HG02943 (cell line): ENCODE measurements around the gene CEP192.
A peak's percentile ranks its signal among the peaks of the same experiment; 100 is the strongest.
"Not testable (repeated sequence)": the region's sequence is repeated elsewhere in the genome, so short reads cannot be mapped to it uniquely, and the experiment has no call there.

ENCODE experiments used
- ATAC-seq: cut with Tn5 transposase; IDR thresholded peaks from one replicate; pipeline ENCODE4 v1.9.1; 2021; ENCODE audit warnings: mild to moderate bottlenecking, low read depth, moderate library complexity; ENCODE audit not compliant: unreplicated experiment

Gene CEP192, protein sequence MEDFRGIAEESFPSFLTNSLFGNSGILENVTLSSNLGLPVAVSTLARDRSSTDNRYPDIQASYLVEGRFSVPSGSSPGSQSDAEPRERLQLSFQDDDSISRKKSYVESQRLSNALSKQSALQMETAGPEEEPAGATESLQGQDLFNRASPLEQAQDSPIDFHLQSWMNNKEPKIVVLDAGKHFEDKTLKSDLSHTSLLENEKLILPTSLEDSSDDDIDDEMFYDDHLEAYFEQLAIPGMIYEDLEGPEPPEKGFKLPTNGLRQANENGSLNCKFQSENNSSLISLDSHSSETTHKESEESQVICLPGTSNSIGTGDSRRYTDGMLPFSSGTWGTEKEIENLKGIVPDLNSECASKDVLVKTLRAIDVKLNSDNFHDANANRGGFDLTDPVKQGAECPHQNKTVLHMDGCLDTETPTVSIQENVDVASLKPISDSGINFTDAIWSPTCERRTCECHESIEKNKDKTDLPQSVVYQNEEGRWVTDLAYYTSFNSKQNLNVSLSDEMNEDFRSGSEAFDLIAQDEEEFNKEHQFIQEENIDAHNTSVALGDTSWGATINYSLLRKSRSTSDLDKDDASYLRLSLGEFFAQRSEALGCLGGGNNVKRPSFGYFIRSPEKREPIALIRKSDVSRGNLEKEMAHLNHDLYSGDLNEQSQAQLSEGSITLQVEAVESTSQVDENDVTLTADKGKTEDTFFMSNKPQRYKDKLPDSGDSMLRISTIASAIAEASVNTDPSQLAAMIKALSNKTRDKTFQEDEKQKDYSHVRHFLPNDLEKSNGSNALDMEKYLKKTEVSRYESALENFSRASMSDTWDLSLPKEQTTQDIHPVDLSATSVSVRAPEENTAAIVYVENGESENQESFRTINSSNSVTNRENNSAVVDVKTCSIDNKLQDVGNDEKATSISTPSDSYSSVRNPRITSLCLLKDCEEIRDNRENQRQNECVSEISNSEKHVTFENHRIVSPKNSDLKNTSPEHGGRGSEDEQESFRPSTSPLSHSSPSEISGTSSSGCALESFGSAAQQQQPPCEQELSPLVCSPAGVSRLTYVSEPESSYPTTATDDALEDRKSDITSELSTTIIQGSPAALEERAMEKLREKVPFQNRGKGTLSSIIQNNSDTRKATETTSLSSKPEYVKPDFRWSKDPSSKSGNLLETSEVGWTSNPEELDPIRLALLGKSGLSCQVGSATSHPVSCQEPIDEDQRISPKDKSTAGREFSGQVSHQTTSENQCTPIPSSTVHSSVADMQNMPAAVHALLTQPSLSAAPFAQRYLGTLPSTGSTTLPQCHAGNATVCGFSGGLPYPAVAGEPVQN (N-terminal part only)

DNA sequence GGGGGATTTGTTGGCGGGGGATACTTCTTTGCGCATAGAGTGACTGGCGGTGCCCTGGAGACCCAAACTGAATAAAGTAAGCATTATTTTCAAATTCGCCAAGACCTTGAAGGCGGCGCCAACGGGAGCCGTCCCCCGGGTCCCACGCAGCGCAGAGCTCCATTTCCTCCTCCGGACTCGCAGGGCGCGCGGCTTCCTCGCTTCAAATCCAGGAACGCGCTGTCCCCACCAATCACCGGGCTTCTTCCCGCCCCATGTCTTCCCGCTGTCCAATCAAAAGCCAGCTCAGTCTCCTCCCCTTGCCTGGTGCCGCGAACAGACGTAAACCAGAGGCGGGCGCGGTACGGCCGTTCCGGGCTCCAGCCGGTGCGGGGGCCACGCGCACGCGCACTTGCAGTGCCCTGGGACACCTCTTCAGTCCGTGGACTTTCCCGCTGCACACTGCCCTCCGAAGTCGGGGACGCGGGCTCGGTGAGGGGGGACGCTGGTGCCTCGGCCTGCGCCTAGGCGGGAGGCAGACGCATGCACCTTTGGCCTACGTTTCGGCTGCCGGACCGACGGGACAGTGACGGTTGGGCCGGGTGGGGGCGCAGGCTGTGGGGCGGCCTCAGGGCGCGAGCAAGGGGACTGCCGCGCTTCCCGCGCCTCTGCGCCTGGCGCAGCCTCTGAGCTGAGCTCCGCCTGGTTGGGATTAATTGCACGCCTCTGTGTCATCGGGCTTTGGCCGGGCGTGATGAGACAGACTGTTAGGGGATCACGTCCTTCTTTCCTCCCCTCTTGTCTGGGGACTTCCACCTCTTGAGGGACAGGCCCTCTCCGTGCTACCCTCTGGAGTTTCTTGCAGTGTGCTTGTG lies at the start of gene CEP192:
TSS of gene CEP192 (plus strand) at position 396 of the 854 bp plus-strand sequence. CDS start 8,063 bp downstream, outside the sequence.
- ATAC-seq = peak; percentile 88

DNA sequence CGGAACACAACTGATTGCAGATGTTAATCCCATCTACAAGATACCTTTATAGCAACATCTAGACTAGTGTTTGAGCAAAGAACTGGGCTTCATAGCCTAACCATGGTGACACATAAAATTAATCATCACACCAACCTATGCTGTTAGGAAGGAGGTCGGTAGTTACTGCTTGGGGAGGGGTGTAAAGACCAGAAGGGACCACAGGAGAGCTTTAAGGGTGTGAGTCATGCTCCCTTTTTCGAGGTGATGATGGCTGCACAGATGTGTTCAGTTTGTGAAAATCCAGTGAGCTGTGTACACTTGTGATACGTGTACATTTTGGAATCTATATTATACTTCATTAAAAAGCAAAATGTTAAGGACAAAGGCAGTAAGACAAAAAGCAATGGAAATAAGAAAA lies 47.9 kb upstream of the CEP192 start:
- no peak for ATAC-seq

DNA sequence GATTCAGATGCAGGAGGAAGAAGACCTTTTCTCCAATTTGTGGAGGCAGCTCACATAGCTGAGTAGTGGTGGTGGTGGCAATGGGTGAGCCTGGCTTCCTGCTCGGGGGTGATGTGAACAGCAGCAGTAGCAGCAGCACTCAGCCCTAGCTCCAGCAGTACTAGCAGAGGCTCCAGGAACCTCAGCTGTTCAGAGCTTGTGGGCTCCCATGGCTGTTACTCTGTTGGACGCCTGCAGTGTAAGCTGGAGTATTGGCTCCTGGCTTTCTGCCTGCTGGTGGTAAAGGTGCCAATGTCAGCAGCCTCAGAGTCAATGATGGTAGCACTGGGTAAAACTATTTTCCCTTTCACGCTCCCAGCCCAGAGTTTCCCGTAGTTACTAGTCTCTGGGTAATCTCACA lies 46.5 kb upstream of the CEP192 start:
- no peak for ATAC-seq

DNA sequence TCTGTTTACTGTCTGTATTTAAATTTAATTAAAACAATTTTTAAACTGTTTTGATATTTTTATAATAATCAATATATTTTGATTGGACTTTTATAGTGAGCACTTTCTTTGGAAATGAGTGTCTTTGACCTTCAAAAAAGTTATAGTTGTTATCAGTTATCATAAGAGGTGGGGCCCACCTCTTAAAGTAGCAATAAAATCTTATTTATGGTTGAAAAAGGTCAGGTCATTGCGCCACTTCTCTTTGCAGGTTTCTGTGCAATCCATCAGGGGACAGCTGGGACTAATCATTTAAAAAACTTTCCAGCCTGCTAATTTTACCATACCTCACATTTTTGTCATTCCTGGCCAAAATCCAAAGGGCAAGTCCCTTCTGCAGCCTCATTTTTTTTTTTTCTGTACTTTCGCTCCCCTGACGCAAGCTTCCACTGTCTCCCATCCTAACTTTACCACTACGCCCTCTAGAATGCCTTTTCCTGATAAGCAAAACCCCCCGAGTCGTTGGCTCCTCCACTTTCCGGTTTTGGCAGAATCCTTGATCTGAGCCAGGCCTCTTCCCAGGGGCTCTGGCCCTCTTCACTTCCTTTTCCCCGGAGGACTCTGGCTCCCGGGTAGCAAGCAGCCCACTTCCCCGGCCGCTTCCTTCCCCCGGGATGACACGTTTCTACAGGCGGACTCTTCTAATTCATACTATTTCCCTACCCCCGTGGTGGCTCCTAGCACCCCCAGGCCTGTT lies 44.4 kb upstream of the CEP192 start:
- ATAC-seq = no peak

DNA sequence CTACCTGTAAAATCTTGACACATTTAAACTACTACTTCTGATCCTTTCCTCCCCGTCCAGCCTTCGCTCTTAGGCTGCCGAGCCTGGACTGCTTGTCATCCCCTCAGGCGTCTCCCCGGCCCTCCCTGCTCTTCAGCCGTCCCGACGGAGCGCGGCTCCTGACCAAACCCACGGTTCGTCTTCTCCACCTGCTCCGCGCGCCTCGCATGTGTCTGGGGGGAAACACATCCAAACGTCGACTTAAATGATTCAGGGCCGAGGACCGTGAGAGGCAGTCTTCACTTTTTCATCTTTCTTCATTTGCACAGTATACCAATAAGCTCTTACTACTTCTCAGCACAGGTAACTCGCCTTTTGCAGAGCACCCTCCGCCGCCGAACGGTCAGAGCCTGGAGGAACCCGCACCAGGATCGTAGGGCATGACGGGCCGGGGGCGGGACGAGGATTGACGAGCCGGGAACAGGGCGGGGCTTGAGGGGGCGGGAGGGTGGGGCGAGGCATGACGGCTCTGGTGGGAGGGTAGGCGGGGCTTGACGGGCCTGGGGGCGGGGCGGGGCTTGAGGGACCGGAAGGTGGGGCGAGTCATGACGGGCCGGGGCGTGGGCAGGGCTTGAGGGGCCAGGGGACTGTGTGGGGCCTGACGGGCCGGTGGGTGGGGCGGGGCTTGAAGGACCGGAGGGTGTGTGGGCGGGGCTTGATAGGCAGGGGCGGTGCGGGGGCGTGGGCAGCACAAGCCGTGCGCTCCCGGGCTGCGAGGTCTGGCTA lies 43.7 kb upstream of the CEP192 start, which contains the start of gene SEH1L:
TSS of gene SEH1L (plus strand) at position 727 of the 765 bp plus-strand sequence. CDS start 111 bp downstream, outside the sequence.
- peak; percentile 78 for ATAC-seq

DNA sequence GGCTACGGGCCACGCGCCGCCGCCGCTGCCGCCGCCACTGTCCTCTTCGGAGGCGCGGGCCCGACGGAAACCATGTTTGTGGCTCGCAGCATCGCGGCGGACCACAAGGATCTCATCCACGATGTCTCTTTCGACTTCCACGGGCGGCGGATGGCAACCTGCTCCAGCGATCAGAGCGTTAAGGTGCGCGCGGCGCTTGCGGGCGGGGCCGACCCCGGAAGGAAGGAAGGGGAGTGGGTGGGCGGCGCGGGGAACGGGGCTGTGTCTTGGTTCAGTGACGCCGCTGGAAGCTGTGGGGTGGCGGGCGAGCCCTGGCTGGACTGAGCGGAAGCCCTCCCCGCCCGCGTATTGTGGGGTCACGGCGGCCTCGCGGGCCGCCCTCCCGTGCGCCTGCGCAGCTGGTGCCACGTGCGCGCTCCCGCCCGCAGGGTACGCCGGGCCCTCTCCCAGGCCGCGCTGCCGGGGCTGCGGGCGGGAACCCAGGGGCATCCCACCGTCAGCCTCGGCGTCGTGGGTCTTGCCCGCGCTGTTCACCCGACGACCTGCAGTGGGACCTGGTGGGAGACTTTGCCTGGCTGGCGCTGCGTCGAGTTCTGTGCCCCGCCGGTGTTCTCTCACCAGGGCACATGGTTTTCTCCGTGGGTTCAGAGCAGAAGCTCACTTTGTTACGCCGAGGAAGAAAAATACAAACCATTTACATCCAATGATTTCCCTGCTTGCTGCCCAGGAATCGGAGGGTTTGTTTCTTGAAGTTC lies 42.9 kb upstream of the CEP192 start:
- ATAC-seq = peak; percentile 66

DNA sequence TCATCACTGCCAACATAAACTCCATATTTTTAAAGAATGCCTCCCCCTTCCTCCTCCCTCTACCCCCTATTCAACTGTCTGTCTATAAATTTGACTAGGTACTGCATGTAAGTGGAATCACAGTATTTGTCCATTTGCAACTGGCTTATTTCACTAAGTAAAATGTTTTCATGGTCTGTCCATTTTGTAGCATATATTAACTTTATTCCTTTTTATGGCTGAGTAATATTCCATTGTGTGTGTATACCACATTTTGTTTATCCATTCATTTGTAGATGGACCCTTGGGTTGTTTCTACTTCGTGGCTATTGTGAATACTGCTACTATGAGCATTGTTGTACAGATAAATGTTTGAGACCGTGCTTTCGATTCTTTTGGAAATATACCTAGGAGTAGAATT lies 32.7 kb upstream of the CEP192 start:
- ATAC-seq = no peak

DNA sequence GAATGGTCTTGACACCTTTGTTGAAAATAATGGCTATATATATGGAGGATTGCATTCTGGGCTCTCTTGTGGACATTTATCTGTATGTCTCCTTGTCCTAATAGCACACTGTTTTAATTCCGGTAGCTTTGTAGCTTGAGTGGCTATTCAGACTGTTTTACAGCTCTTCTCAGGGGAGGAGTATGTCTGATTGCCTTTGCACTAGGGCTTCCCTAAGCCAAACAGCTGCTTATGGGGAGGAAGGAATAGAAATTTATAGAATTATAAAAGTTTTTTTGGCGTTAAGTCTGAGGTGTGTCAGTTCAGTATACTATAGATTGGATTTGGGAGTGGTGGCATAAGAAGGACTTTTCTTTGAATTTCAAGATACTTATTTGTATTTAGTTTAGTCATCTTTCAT lies 30.8 kb upstream of the CEP192 start:
- ATAC-seq = no peak

DNA sequence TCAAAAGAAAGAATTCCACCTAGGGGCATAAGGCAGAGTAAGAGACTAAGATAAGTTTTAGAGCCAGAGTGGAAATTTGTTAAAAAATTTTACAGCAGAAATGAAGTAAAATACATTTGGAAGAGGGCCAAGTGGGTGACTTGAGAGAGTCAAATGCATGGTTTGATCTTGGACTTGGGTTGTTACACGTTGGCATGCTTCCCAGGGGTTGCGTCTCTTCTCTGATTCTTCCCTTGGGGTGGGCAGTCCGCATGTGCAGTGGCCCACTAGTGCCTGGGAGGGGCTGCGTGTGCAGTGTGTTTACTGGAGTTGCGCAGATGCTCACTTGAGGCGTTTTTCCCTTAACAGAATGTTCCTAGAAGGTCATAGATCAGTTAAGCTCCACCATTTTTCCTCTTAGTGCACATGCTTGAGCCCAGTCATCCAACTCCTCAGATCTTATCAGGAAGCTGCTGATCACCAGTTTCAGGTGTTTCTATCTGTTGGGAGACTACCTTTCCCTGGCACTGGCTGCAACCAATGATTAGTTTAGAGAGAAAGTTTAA lies 30.2 kb upstream of the CEP192 start:
- ATAC-seq = no peak

DNA sequence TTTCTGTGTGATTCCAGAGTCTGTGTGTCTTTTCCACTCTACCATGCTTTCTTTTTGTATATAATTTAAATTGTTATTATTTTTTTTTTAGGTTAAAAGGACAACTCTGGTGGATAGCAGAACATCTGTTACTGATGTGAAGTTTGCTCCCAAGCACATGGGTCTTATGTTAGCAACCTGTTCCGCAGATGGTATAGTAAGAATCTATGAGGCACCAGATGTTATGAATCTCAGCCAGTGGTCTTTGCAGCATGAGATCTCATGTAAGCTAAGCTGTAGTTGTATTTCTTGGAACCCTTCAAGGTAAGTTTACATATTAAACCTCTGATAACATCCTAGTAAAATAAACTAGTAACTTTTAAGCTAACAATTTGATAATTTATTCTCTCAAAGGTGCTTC lies 28.1 kb upstream of the CEP192 start:
- ATAC-seq = no peak

DNA sequence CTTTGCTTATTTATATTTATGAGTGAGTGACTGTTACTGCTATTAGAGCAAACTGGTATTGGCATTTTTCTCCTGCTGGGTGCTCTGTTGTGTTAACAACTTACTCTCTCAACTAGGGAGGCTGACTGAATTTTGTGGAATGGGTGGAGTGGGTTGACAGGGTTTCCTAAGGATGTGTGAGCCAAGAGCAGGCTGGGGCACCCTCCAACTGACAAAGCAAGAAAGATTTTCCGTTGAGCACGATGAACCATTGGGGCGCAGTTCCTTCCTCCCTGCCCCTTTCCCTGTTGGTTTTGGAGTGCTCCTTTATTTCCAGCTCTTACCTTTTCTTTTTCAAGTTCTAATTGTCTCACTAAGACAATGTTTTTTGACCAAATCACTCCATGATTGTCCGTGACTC lies 23.0 kb upstream of the CEP192 start:
- ATAC-seq = no peak

DNA sequence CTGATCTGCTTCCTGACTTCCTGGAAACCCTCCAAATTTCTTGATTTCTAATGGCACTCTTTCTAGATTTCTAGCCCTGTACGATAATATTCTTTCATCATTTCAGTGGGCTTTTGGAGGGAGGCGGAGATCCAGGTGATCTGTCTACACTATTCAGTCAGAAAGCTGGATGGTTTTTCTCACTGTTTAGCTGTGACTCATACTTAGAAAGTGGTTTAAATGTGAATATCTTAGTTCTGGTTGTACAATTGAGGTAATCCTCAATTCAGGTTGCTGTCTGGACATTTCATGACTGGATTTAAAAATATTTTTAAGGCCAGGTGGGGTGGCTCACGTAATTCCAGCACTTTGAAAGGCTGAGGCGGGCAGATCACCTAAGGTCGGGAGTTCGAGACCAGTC lies 22.5 kb upstream of the CEP192 start:
- no peak for ATAC-seq

DNA sequence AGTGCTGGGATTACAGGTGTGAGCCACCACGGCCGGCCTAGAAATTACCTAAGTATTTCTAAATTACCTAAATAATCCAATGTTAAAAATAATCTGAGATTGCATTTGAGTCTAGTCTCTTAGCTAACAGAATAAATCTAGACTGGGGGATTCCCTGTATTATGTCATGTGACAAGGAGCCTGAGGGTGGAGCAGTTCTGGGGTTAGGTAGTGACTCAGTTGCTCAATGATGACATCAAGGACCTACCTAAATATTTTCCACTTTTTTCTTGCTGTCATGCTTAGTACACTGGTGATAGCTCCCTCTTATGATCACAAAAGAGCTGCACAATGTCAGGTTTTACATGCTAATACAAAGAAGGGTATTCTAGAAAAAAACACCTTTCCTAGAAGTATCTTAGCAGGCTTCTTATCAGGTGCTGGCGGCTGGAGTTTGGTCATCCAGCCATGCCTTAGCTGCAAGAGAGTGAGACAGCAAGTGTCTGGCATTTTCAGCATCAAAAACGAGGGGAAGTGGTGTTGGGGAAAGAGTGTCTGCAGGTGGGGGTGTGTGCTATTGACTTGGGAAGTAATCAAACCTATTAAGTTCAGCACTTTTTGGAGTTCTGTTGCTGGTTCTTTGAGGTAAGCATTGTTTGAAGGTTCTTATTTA lies 17.5 kb upstream of the CEP192 start:
- ATAC-seq = no peak

DNA sequence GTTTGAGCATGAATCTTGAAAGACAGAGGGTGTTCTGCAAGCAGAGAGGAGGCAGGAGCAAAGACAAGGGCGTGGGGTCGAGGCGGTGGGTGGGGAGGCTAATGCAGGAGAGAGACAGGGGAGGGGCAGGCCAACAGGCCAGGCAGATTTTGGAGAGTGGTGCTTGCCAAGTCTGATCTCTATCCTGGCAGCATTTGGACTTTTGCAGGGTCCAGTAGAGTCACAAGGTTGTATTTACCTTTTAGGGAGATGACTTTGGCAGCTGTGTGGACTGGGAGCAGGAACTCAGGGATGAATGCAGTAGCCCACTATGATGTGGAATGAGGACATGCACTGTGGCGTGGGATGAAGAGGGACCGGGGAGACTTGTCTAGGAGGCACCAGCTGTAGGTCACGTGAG lies 15.7 kb upstream of the CEP192 start:
- ATAC-seq = no peak

DNA sequence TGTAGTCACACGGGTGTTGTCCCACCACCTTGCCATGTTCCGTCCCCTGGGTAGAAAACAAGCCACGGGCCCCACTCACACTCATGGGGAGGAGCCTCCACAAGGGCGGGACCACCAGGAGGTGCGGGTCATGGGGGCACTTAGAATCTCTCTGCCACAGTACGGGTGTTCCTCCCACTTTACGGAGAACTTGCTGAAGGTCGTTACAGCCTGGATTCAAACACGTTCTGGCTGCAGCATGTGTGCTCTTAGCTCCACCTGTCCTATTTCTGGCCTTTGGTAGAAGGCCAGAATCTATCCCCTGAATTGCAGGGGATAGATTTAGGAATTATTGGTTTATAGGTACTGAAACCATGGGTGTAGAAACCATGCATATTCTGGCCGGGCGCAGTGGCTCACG lies 14.9 kb upstream of the CEP192 start:
- ATAC-seq = no peak

DNA sequence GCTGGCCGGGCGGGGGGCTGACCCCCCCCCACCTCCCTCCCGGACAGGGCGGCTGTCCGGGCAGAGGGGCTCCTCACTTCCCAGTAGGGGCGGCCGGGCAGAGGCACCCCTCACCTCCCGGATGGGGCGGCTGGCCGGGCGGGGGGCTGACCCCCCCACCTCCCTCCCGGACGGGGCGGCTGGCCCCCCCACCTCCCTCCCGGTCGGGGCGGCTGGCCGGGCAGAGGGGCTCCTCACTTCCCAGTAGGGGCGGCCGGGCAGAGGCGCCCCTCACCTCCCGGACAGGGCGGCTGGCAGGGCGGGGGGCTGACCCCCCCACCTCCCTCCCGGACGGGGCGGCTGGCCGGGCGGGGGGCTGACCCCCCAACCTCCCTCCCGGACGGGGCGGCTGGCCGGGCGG lies 11.1 kb upstream of the CEP192 start:
- ATAC-seq = not testable (repeated sequence)
